GM12865 (cell line): ENCODE data around the gene KLHL29.
A peak's percentile ranks its signal among the peaks of the same experiment; 100 is the strongest.

ENCODE experiments used
- DNase-seq: peaks from one replicate; pipeline ENCODE4 v3.0.0; 2010; ENCODE audit warnings: low read depth
- H3K4me3 ChIP-seq: 2 replicates; pipeline ENCODE4 v1.5.1; 2011; ENCODE audit warnings: mild to moderate bottlenecking, low read depth, low read length, control low read depth
- CTCF ChIP-seq: IDR thresholded peaks from 2 replicates; pipeline ENCODE4 v1.5.1; 2011; ENCODE audit warnings: low read length, control low read depth, low read depth, inconsistent platforms; ENCODE audit not compliant: insufficient read depth; ENCODE audit errors: missing control alignments

Gene KLHL29

DNA sequence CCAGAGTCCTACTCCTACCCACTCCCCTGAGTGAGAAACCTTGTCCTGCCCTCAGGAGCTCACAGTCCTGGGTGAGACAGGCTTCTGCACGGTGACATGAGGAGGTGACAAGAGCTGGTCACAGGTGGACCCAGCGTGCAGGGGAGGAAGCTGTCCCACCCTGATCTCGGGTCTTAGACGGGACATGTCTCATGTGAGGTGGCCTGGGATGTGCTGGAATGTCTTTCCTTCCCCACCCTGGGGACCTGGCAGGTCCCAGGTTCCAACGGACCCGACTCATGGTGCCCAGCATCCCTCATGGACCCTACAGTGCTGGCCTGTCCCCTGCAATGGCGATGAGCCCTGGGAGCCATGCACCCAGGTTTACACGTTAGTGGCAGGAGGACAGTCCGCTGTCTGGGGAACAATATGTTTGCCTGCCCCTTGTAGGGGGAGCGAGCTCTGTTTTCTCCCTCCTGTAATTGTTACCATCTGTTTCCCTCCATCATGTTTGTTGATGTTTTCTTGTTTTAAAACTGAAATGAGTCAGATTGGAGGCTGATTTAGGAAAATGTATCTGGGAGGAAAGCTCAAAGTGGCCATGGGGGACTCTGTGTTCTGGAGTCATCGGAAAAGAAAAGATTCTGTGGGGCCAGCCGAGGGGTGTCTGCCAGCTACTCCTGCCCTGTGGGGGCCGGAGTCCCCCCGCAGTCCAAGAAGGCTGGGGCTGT lies 238.1 kb downstream of the KLHL29 start:
- DNase-seq = no peak
- no peak overlapping the region for H3K4me3 ChIP-seq
- no peak for TF ChIP-seq CTCF

GRCh38 chr2:23624378-23624777 lies 239.4 kb downstream of the KLHL29 start:
- no peak overlapping the region for H3K4me3 ChIP-seq
- peak; percentile 52 for TF ChIP-seq CTCF
- peak; percentile 24 for DNase-seq

GRCh38 chr2:23624915-23625314 lies 239.9 kb downstream of the KLHL29 start:
- TF ChIP-seq CTCF = no peak
- H3K4me3 ChIP-seq = no peak overlapping the region
- no peak for DNase-seq

GRCh38 chr2:23625726-23626125 lies 240.7 kb downstream of the KLHL29 start:
- DNase-seq = no peak
- H3K4me3 ChIP-seq = no peak overlapping the region
- TF ChIP-seq CTCF = no peak

DNA sequence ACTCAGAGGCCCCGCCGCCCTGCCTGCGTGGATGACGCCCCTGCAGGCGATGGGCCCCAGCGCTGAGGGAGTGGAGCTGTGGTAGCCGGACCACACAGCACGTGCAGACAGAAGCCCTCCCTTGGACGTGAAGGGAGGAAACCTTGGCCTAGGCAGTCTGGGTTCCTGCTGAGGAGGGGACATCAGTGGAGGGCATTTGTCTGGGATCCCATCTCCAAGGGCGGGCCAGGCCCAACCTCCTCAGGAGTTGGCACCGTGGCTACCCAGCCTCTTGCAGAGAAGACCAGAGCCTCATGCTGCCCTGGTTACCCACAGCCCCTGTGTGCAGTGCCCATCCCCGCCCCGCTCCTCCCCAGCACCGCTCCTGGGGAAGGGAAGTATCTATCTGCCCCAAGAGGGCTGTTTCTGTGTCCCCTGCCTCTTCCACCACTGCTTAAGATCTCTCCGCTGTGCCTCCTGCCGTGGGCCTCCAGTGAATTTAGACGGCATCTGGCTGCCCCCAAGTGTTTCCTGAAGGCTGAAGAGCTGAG lies 241.8 kb downstream of the KLHL29 start:
- H3K4me3 ChIP-seq = no peak overlapping the region
- no peak for TF ChIP-seq CTCF
- DNase-seq = no peak

DNA sequence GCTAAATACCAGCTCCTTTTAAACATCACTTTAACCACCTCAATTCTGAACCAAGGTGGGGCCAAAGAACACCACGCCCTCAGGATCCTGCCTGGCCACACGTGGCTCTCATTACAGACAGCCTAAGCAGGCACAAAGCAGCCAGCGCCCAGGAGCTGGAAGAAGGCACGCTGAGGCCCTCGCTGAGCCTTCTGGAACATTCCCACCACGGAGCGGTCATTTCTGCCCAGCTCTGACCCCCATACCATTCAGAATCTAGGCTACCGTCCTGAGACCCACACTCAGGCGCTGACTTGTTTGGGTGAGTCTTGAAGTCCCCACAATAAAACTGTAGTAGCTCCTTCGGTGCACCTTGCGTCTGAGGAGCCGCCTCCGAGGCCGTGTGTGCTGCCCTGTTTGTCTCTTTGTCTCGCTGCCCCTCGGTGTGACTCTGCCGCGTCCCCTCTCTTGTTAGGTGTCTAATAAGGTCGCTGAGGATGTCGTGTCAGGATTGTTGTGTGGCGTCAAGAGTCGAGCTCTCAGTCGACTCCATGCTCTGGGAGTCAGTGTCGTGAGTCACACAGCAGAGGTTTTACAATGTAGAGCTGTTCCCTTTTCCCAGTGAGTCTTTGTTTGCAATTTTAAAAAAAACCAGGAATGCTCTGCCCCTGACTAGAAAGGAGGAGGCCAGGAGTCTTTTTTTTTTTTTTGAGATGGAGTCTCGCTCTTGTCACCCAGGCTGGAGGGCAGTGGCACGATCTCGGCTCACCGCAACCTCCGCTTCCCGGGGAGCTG lies 242.4 kb downstream of the KLHL29 start:
- no peak overlapping the region for H3K4me3 ChIP-seq
- TF ChIP-seq CTCF = no peak
- no peak for DNase-seq
